ENCODE data around the gene CNKSR1. TPM values are rescaled to one million over a fixed set of nuclear protein-coding genes. Genes with fewer than 3 reads are reported as not detected.

Gene CNKSR1
- total and polyA plus RNA-seq, 2 of the 13 experiments (the other 11 are each of a cell fraction or from before 2014, with no cell fraction given) = 3.4 to 8.9 TPM

DNA sequence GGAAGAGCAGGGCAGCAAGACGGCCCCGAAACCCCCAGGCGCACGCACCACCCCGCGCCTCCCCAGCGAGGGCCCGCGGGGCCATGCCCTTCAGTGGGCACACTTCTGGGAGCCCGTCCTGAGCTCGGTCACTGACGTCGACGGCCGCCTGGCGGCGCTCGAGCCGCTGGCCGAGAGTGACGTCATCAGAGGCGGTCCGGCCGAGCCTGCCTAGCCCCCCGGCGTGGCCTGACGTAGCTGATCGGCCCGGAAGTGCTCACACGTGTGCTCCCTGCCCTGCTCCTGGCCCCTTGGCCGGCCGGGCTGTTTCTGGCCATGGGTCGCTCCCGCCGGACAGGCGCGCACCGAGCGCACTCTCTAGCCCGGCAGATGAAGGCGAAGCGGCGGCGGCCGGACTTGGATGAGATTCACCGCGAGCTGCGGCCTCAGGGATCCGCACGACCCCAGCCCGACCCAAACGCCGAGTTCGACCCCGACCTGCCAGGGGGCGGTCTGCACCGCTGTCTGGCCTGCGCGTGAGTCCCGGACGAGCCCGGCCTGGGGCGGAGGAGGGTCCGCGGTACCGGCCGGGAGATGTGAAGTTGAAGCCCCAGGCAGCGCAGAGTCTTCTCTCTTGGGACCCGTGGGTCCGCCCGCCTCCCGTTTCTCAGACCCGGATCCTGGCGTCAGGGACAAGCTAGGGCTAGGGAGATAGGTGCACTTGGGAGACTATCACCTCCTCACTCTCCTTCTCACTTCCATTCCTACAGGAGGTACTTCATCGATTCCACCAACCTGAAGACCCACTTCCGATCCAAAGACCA lies 7.4 kb upstream of the CNKSR1 start, which contains the start of gene ZNF593 (continued):
- TF ChIP-seq, protein P1, sequence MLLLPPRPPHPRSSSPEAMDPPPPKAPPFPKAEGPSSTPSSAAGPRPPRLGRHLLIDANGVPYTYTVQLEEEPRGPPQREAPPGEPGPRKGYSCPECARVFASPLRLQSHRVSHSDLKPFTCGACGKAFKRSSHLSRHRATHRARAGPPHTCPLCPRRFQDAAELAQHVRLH (CRISPR knock-in tag; IDR thresholded peaks at IDR 0.05; ENCODE audit: borderline replicate concordance, low read depth) = peak; percentile 93; the same call in 1 of the 2 replicates
- TF ChIP-seq ONECUT2 (CRISPR knock-in tag; IDR thresholded peaks at IDR 0.05) (no peak), SP5 (CRISPR knock-in tag; IDR thresholded peaks at IDR 0.05; ENCODE audit: borderline replicate concordance, low read depth) (peak; percentile 13; the same call in 1 of the 2 replicates), ZKSCAN8 (CRISPR knock-in tag; IDR thresholded peaks at IDR 0.05; ENCODE audit: borderline replicate concordance) (no peak), ZNF281 (CRISPR knock-in tag; IDR thresholded peaks at IDR 0.05; ENCODE audit: borderline replicate concordance) (no peak; the same call in 1 of the 2 replicates), ZNF703 (CRISPR knock-in tag; IDR thresholded peaks at IDR 0.05; ENCODE audit: borderline replicate concordance) (peak; percentile 71; the same call in 1 of the 2 replicates), ZNF678 (CRISPR knock-in tag; IDR thresholded peaks at IDR 0.05) (no peak), ZNF547 (CRISPR knock-in tag; IDR thresholded peaks at IDR 0.05) (peak; percentile 90), ZNF562 (CRISPR knock-in tag; IDR thresholded peaks at IDR 0.05; ENCODE audit: borderline replicate concordance) (no peak), DNMT3B (CRISPR knock-in tag; conservative IDR thresholded peaks at IDR 0.05) (0 out of 2 replicates have a peak, but pooled peaks have one; percentile 32), EED (CRISPR knock-in tag; IDR thresholded peaks at IDR 0.05) (peak; percentile 67; the same call in 1 of the 2 replicates), MAF1 (CRISPR knock-in tag; IDR thresholded peaks at IDR 0.05; ENCODE audit: borderline replicate concordance) (peak; percentile 80; the same call in 1 of the 2 replicates), MED13 (CRISPR knock-in tag; IDR thresholded peaks at IDR 0.05) (peak; percentile 73; the same call in 1 of the 2 replicates), ZNF296 (CRISPR knock-in tag; conservative IDR thresholded peaks at IDR 0.05) (no peak), GATAD1 (CRISPR knock-in tag; IDR thresholded peaks at IDR 0.05) (peak; percentile 92), TBP (CRISPR knock-in tag; IDR thresholded peaks at IDR 0.05) (no peak), FOXM1 (CRISPR knock-in tag; IDR thresholded peaks at IDR 0.05) (no peak), ZMAT3 (CRISPR knock-in tag; conservative IDR thresholded peaks at IDR 0.05) (no peak), ZNF552 (CRISPR knock-in tag; IDR thresholded peaks at IDR 0.05; ENCODE audit: borderline replicate concordance) (0 out of 2 replicates have a peak, but pooled peaks have one; percentile 54), FOXK1 (CRISPR knock-in tag; IDR thresholded peaks at IDR 0.05; ENCODE audit: borderline replicate concordance, low read depth) (0 out of 2 replicates have a peak, but pooled peaks have one; percentile 49), REL (CRISPR knock-in tag; conservative IDR thresholded peaks at IDR 0.05) (peak; percentile 77; the same call in 1 of the 2 replicates)
- TF ChIP-seq, protein P2, sequence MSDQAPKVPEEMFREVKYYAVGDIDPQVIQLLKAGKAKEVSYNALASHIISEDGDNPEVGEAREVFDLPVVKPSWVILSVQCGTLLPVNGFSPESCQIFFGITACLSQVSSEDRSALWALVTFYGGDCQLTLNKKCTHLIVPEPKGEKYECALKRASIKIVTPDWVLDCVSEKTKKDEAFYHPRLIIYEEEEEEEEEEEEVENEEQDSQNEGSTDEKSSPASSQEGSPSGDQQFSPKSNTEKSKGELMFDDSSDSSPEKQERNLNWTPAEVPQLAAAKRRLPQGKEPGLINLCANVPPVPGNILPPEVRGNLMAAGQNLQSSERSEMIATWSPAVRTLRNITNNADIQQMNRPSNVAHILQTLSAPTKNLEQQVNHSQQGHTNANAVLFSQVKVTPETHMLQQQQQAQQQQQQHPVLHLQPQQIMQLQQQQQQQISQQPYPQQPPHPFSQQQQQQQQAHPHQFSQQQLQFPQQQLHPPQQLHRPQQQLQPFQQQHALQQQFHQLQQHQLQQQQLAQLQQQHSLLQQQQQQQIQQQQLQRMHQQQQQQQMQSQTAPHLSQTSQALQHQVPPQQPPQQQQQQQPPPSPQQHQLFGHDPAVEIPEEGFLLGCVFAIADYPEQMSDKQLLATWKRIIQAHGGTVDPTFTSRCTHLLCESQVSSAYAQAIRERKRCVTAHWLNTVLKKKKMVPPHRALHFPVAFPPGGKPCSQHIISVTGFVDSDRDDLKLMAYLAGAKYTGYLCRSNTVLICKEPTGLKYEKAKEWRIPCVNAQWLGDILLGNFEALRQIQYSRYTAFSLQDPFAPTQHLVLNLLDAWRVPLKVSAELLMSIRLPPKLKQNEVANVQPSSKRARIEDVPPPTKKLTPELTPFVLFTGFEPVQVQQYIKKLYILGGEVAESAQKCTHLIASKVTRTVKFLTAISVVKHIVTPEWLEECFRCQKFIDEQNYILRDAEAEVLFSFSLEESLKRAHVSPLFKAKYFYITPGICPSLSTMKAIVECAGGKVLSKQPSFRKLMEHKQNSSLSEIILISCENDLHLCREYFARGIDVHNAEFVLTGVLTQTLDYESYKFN (CRISPR knock-in tag; conservative IDR thresholded peaks at IDR 0.05) = peak; percentile 71
- TF ChIP-seq, protein P3, sequence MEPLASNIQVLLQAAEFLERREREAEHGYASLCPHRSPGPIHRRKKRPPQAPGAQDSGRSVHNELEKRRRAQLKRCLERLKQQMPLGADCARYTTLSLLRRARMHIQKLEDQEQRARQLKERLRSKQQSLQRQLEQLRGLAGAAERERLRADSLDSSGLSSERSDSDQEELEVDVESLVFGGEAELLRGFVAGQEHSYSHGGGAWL (CRISPR knock-in tag; IDR thresholded peaks at IDR 0.05) = peak; percentile 98

All from HepG2 (cell line).